H1 (cell line): ENCODE data around the gene TBC1D3B. TPM values are rescaled to one million over a fixed set of nuclear protein-coding genes. Genes with fewer than 3 reads are reported as not detected.

Experiments used
- CTCF ChIA-PET: fragments of 300-600 bp; sonication (Branson Sonifier 250); formaldehyde crosslinking; loops from one replicate; lab custom pipeline; 2021; ENCODE audit not compliant: partially characterized antibody; lab: Charles Lee
- POLR2A ChIA-PET: fragments of 300-600 bp; sonication (Branson Sonifier 250); formaldehyde crosslinking; loops from one replicate; lab custom pipeline; 2021; ENCODE audit warnings: inconsistent platforms; ENCODE audit not compliant: partially characterized antibody; lab: Charles Lee
- DNase-seq, 2 experiments: peaks; one replicate each; pipeline versions ENCODE4 v3.0.0 to v3.0.0-alpha.2; 2010 to 2022; ENCODE audit warnings: low spot score in 2 of 2, low read depth in 1 of 2, mixed read lengths in 1 of 2
- FAIRE-seq: peaks from 2 replicates; lab custom pipeline; 2011; peaks lifted over from hg19 to GRCh38; lab: Jason Lieb, UNC
- H2AFZ ChIP-seq: 2 replicates; pipeline ENCODE4 v1.8.1; 2012; ENCODE audit warnings: low read length, inconsistent platforms
- H2AK5ac ChIP-seq: 2 replicates; pipeline ENCODE4 v1.6.1; 2013; ENCODE audit warnings: low read depth, low read length
- H2BK120ac ChIP-seq: replicated peaks from 2 replicates; pipeline ENCODE3; 2013; ENCODE audit warnings: low read depth, low read length, inconsistent platforms
- H2BK12ac ChIP-seq: 2 replicates; pipeline ENCODE4 v1.6.1; 2013; ENCODE audit warnings: low read depth, low read length
- H2BK15ac ChIP-seq: 2 replicates; pipeline ENCODE4 v1.6.1; 2013; ENCODE audit warnings: low read length
- H2BK20ac ChIP-seq: 2 replicates; pipeline ENCODE4 v1.6.1; 2013; ENCODE audit warnings: low read length
- H2BK5ac ChIP-seq: 2 replicates; pipeline ENCODE4 v1.6.1; 2013; ENCODE audit warnings: low read depth, low read length
- H3K14ac ChIP-seq: 2 replicates; pipeline ENCODE4 v1.6.1; 2013; ENCODE audit warnings: inconsistent platforms; ENCODE audit not compliant: insufficient read length
- H3K18ac ChIP-seq: 2 replicates; pipeline ENCODE4 v1.6.1; 2013; ENCODE audit warnings: low read length; ENCODE audit errors: extremely low read depth
- H3K23ac ChIP-seq: 2 replicates; pipeline ENCODE4 v1.6.1; 2013; ENCODE audit warnings: inconsistent platforms; ENCODE audit not compliant: insufficient read length
- H3K23me2 ChIP-seq: 2 replicates; pipeline ENCODE4 v1.6.1; 2013; ENCODE audit warnings: low read depth, low read length
- H3K27ac ChIP-seq: 2 replicates; pipeline ENCODE4 v1.6.1; 2011; ENCODE audit warnings: low read depth, low read length, inconsistent platforms
- H3K27me3 ChIP-seq, 4 experiments: replicated peaks in 1 of 4; 1 replicate in 1 of 4; 2 replicates in 3 of 4; pipeline versions ENCODE4 v1.6.1 to v1.8.1; 2011 to 2013; ENCODE audit warnings: low read length in 3 of 4, mild to moderate bottlenecking in 3 of 4, inconsistent platforms in 2 of 4, mixed read lengths in 2 of 4, moderate library complexity in 1 of 4; ENCODE audit not compliant: control insufficient read depth in 3 of 4, insufficient read depth in 3 of 4; ENCODE audit errors: extremely low read depth in 1 of 4
- H3K36me3 ChIP-seq, 4 experiments: 2 replicates each; pipeline versions ENCODE4 v1.6.1 to v1.8.1; 2011 to 2013; ENCODE audit warnings: mild to moderate bottlenecking in 4 of 4, low read length in 3 of 4, moderate library complexity in 2 of 4, control low read depth in 1 of 4, inconsistent platforms in 1 of 4; ENCODE audit not compliant: insufficient read depth in 4 of 4, control insufficient read depth in 2 of 4
- H3K4ac ChIP-seq: replicated peaks from 2 replicates; pipeline ENCODE3; 2013; ENCODE audit warnings: low read length, low read depth, mixed read lengths, inconsistent platforms; ENCODE audit not compliant: insufficient read length
- H3K4me1 ChIP-seq, 4 experiments: replicated peaks in 1 of 4; 1 replicate in 1 of 4; 2 replicates in 3 of 4; pipeline versions ENCODE4 v1.6.1 to v1.8.1; 2011 to 2013; ENCODE audit warnings: low read length in 3 of 4, inconsistent platforms in 2 of 4, mixed read lengths in 1 of 4; ENCODE audit not compliant: insufficient read depth in 4 of 4, control insufficient read depth in 3 of 4
- H3K4me2 ChIP-seq, 2 experiments: 2 replicates each; pipeline versions ENCODE4 v1.6.1 to v1.8.1; 2011 to 2013; ENCODE audit warnings: low read depth in 2 of 2, low read length in 2 of 2, control low read depth in 1 of 2, inconsistent platforms in 1 of 2, mild to moderate bottlenecking in 1 of 2; ENCODE audit not compliant: insufficient read depth in 1 of 2
- H3K4me3 ChIP-seq, 4 experiments: fragments of 200-600, 300-600 bp in 1 of 4; sonication (generic), shearing (Covaris generic), sonication (Bioruptor Twin) in 1 of 4; 2 replicates each; pipeline versions ENCODE4 v1.5.1 to v1.8.1; 2011 to 2016; ENCODE audit warnings: low read length in 4 of 4, low read depth in 3 of 4, control low read depth in 2 of 4, inconsistent platforms in 2 of 4, mild to moderate bottlenecking in 2 of 4, mixed read lengths in 1 of 4, moderate library complexity in 1 of 4; ENCODE audit not compliant: insufficient read depth in 2 of 4; ENCODE audit errors: extremely low read depth in 1 of 4
- H3K56ac ChIP-seq: replicated peaks from 2 replicates; pipeline ENCODE3; 2013; ENCODE audit warnings: low read depth, mild to moderate bottlenecking, mixed read lengths, low read length, inconsistent platforms; ENCODE audit not compliant: insufficient read length
- H3K79me1 ChIP-seq: 2 replicates; pipeline ENCODE4 v1.6.1; 2013; ENCODE audit warnings: low read depth, low read length, control low read depth
- H3K79me2 ChIP-seq, 2 experiments: 2 replicates each; pipeline versions ENCODE4 v1.6.1 to v1.8.1; 2012 to 2013; ENCODE audit warnings: low read length in 2 of 2, mild to moderate bottlenecking in 2 of 2, inconsistent platforms in 1 of 2; ENCODE audit not compliant: insufficient read depth in 2 of 2, control insufficient read depth in 1 of 2
- H3K9ac ChIP-seq, 4 experiments: replicated peaks in 1 of 4; 1 replicate in 1 of 4; 2 replicates in 3 of 4; pipeline versions ENCODE4 v1.6.1 to v1.8.1; 2011 to 2013; ENCODE audit warnings: low read depth in 3 of 4, low read length in 3 of 4, control low read depth in 2 of 4, mild to moderate bottlenecking in 2 of 4, moderate library complexity in 2 of 4, inconsistent platforms in 1 of 4; ENCODE audit errors: extremely low read depth in 1 of 4
- H3K9me3 ChIP-seq, 2 experiments: 2 replicates each; pipeline versions ENCODE4 v1.6.1 to v1.8.1; 2012 to 2013; ENCODE audit warnings: mild to moderate bottlenecking in 2 of 2, moderate library complexity in 2 of 2, control low read depth in 1 of 2, inconsistent platforms in 1 of 2, low read depth in 1 of 2, low read length in 1 of 2, mixed read lengths in 1 of 2; ENCODE audit not compliant: insufficient read depth in 2 of 2
- H4K20me1 ChIP-seq, 2 experiments: replicated peaks in 1 of 2; 2 replicates each; pipeline versions ENCODE3 to v1.8.1; 2011 to 2013; ENCODE audit warnings: inconsistent platforms in 2 of 2, low read length in 2 of 2, mild to moderate bottlenecking in 1 of 2; ENCODE audit not compliant: insufficient read depth in 2 of 2, control insufficient read depth in 1 of 2
- H4K5ac ChIP-seq: 2 replicates; pipeline ENCODE4 v1.6.1; 2013; ENCODE audit warnings: low read length, low read depth, mixed read lengths, inconsistent platforms; ENCODE audit not compliant: insufficient read length
- H4K8ac ChIP-seq: 2 replicates; pipeline ENCODE4 v1.8.0; 2013; ENCODE audit warnings: mild to moderate bottlenecking, moderate library complexity, low read length, inconsistent platforms; ENCODE audit not compliant: insufficient read depth; ENCODE audit errors: extremely low read depth
- H4K91ac ChIP-seq: replicated peaks from 2 replicates; pipeline ENCODE3; 2013; ENCODE audit warnings: low read length, mixed read lengths, inconsistent platforms; ENCODE audit not compliant: insufficient read length
- NANOG ChIP-seq: IDR thresholded peaks from 2 replicates; pipeline ENCODE4 v1.6.1; 2011; ENCODE audit warnings: low read length, low read depth, mild to moderate bottlenecking, inconsistent platforms; ENCODE audit not compliant: insufficient read depth, poor library complexity, severe bottlenecking
- WGBS, 2 experiments: shearing (Covaris generic) in 1 of 2; methylation state at CpG; one replicate each; pipeline versions ENCODE4 v1.1.6 to v1.1.7; 2013 to 2015; ENCODE audit warnings: low lambda C conversion rate in 2 of 2, mixed read lengths in 2 of 2, inconsistent platforms in 1 of 2, low coverage in 1 of 2, missing lambda C conversion rate in 1 of 2; ENCODE audit not compliant: insufficient replicate concordance in 2 of 2, insufficient coverage in 1 of 2, insufficient read length in 1 of 2; ENCODE audit errors: extremely low coverage in 1 of 2, missing lambda C conversion rate in 1 of 2; 5-methylcytosine and 5-hydroxymethylcytosine counted together
- polyA plus RNA-seq, 7 experiments: library from polyadenylated mRNA; depleted of rRNA in 3 of 7; stranded (reverse) in 5 of 7; unstranded in 2 of 7; fragments of >200 nt in 5 of 7; fragments of 200-250 nt in 2 of 7; gene quantifications; 1 replicate in 5 of 7; 2 replicates in 1 of 7; 4 replicates in 1 of 7; pipeline versions ENCODE4 v1.2.1 to v1.2.3, GENCODE V29; 2011 to 2013; ENCODE audit warnings: missing spikeins in 2 of 7, mixed read lengths in 2 of 7
- total RNA-seq: library from RNA; stranded (reverse); fragmentation: NEBNext Ultra II Directional; extraction: Animal tissue kit (Norgen Biotek cat#: 25700); gene quantifications from 2 replicates; pipeline ENCODE4 v1.2.1, GENCODE V29; 2021

Gene TBC1D3B
- total and polyA plus RNA-seq, 2 of the 8 experiments (the other 6 are each of a cell fraction or from before 2014, with no cell fraction given) = 0.54 to 6.2 TPM

GRCh38 chr17:36130346-36130745 lies 46.1 kb downstream of the TBC1D3B start:
- H2BK20ac ChIP-seq = no peak overlapping the region
- no peaks in the 10 kb centered on the region for H3K23me2 ChIP-seq
- no peaks in the 10 kb centered on the region for H4K20me1 ChIP-seq
- no peak overlapping the region for H4K8ac ChIP-seq
- no peak overlapping the region for H3K4me2 ChIP-seq
- H2AK5ac ChIP-seq = no peak overlapping the region
- DNase-seq = no peak
- no peak overlapping the region for H2BK5ac ChIP-seq
- H3K9ac ChIP-seq = no peak overlapping the region
- CTCF ChIA-PET = no interaction called here
- no peak overlapping the region for H4K5ac ChIP-seq
- H2BK12ac ChIP-seq = no peak overlapping the region
- H3K23ac ChIP-seq = no peak overlapping the region
- no peak overlapping the region for H4K91ac ChIP-seq
- H2BK15ac ChIP-seq = no peak overlapping the region
- no peaks in the 10 kb centered on the region for H3K4me1 ChIP-seq
- POLR2A ChIA-PET = no interaction called here
- no peak for TF ChIP-seq NANOG
- no peak overlapping the region for H2BK120ac ChIP-seq
- H3K14ac ChIP-seq = no peak overlapping the region
- H3K79me1 ChIP-seq = no peaks in the 10 kb centered on the region
- H3K4me3 ChIP-seq = no peak overlapping the region
- no peak for FAIRE-seq
- H3K79me2 ChIP-seq = no peaks in the 10 kb centered on the region
- no peak overlapping the region for H3K27ac ChIP-seq
- H3K36me3 ChIP-seq = no peaks in the 10 kb centered on the region
- H3K4ac ChIP-seq = no peak overlapping the region
- H3K18ac ChIP-seq = no peak overlapping the region
- H3K9me3 ChIP-seq = no peaks in the 10 kb centered on the region
- H2AFZ ChIP-seq = no peak overlapping the region
- H3K56ac ChIP-seq = no peak overlapping the region
- 88% methylated on average over 5 of the region's 5 CpGs; no CpG with 5 or more reads in 1 of the 2 experiments for WGBS, 2 experiments
- H3K27me3 ChIP-seq = no peaks in the 10 kb centered on the region
